ENCODE results near the gene DNAJC22. TPM values are rescaled to one million over a fixed set of nuclear protein-coding genes. Genes with fewer than 3 reads are reported as not detected.

The DNAJC22 gene
- total RNA-seq, 1 donor from 2014 or later, result 0.26 TPM

DNA sequence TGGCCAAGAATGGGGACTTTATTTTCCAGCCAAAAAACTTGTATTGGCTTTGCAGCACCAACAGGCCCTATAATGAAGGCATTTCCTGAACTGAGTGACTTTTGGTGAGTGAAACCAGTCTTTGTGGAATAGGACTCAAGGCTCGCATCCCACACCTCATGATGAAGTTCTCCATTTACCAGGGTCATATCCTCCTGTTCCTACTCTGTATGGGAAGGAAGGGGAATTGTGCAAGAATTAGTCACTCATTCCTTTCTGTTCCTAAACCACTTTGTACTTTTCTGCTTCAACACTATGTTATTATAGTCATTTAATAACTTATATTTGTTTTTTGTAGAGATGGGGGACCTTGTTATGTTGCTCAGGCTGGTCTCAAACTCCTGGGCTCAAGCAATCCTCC is 18.3 kb downstream of the DNAJC22 start:
- no peaks in the 10 kb centered on the region for H3K36me3 ChIP-seq (ENCODE audit: control insufficient read depth, insufficient read depth, low read length)
- TF ChIP-seq CTCF (IDR thresholded peaks at IDR 0.05; ENCODE audit: insufficient read depth, low read length, severe bottlenecking), result no peak
- no peaks in the 10 kb centered on the region for H3K27me3 ChIP-seq (ENCODE audit: control insufficient read depth, insufficient read depth, low read length)
- DNase-seq (ENCODE audit: low read depth) (peak; percentile 89), FAIRE-seq (no peak)
- H3K4me3 ChIP-seq (ENCODE audit: low read depth, low read length), result no peak overlapping the region

DNA sequence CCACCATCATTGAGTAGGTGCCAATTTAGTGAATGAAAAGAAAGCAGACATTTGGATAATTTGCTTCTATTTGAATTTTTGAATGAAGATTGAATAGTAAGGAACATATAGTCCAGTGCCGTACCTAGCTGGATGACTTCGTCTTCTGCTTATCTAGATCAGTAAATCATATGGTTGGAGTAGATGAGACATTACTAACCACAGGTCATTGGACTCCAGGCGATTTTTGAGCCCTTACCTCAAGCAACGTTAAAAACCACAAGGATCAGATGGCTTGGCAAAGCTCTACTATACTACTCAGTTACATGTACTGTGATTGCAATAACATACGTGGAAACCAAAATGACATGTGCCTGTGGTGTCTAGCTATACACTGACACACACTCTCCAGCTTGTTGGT is 18.9 kb downstream of the DNAJC22 start:
- peaks cover under 1% of the 10 kb centered on the region for H3K36me3 ChIP-seq (ENCODE audit: control insufficient read depth, insufficient read depth, low read length)
- FAIRE-seq (no peak), DNase-seq (ENCODE audit: low read depth) (peak; percentile 83)
- no peak for TF ChIP-seq CTCF (IDR thresholded peaks at IDR 0.05; ENCODE audit: insufficient read depth, low read length, severe bottlenecking)
- H3K27me3 ChIP-seq (ENCODE audit: control insufficient read depth, insufficient read depth, low read length), result no peaks in the 10 kb centered on the region
- H3K4me3 ChIP-seq (ENCODE audit: low read depth, low read length), result no peak overlapping the region

DNA sequence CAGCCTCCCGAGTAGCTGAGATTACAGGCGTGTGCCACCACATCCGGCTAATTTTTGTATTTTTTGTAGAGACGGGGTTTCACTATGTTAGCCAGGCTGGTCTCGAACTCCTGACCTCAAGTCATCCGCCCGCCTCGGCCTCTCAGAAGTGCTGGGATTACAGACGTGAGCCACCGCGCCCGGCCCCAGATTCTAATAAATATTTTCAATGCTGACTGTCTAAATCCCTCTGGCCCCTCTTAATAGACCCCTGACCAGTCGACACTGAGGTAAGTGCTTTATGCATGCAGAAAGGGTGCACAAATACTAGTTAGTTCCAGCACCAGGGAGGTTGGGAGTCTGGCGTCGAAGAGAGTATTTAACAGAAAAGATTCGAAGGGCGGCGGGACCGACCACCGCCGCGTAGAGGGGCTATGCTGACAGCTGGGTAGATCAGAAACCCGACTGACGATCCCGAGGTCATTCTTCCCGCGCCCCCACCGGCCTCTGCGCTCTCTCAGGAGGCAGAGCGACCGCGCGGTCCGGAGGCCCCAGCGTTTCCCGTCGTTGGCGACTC is 19.5 kb downstream of the DNAJC22 start:
- Histone ChIP-seq H3K27me3 (ENCODE audit: control insufficient read depth, insufficient read depth, low read length) (no peaks in the 10 kb centered on the region), H3K36me3 (ENCODE audit: control insufficient read depth, insufficient read depth, low read length) (peaks cover 1% of the 10 kb centered on the region), H3K4me3 (ENCODE audit: low read depth, low read length) (peak overlapping the region; percentile 90)
- no peak for DNase-seq (ENCODE audit: low read depth)
- no peak for FAIRE-seq
- TF ChIP-seq CTCF (IDR thresholded peaks at IDR 0.05; ENCODE audit: insufficient read depth, low read length, severe bottlenecking), result no peak

DNA sequence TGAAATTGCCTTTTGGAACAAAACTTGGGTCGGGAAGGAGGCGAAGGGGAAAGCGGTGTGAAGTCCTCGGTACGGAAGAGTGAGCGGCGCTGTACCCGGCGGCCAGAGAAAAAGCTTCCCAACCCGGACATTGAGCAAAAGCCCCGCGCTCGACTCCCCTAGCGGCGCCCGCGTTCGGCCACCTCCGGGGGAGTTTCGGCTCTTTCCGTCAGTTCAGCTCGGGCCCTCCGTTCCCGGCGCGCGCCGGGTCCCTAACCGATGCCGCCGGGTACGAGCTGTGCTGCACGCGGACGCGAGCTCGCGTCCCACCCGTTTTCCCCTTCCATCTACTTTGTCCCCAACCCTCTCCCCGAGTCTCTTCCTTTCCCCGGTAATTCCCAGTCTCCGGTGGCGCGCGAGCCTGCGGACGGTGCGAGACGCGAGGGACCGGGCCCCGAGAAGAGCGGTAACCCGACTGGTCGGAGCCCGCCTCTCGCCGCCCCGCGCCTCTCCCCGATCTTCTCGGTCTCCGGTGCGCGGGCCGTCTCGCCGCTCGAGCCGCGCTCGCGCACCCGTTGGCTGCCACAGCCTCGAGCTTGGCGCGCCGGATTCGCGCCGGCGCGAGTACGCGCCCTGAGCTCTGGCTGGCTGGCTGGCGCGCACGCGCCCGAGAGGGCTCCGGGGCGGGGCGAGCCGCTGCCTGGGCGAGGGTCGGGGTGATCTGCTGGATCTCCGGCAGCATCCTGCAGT is 20.1 kb downstream of the DNAJC22 start:
- Histone ChIP-seq H3K4me3 (ENCODE audit: low read depth, low read length) (peak overlapping the region; percentile 90), H3K27me3 (ENCODE audit: control insufficient read depth, insufficient read depth, low read length) (no peaks in the 10 kb centered on the region), H3K36me3 (ENCODE audit: control insufficient read depth, insufficient read depth, low read length) (peaks cover 1% of the 10 kb centered on the region)
- TF ChIP-seq CTCF (IDR thresholded peaks at IDR 0.05; ENCODE audit: insufficient read depth, low read length, severe bottlenecking), result peak; percentile 44
- DNase-seq (ENCODE audit: low read depth) (peak; percentile 82), FAIRE-seq (no peak)

GRCh38 chr12:49367381-49368239 is 20.9 kb downstream of the DNAJC22 start, which contains the start of gene SPATS2:
SPATS2 (plus strand) TSS chr12:49367462; CDS start chr12:49461013, 93,551 bp downstream.
- Histone ChIP-seq H3K27me3 (ENCODE audit: control insufficient read depth, insufficient read depth, low read length) (no peaks in the 10 kb centered on the region), H3K4me3 (ENCODE audit: low read depth, low read length) (peak within 1 kb of the TSS; percentile 90), H3K36me3 (ENCODE audit: control insufficient read depth, insufficient read depth, low read length) (peaks cover 1% of the 10 kb centered on the region)
- TF ChIP-seq CTCF (IDR thresholded peaks at IDR 0.05; ENCODE audit: insufficient read depth, low read length, severe bottlenecking), result no peak
- FAIRE-seq (no peak), DNase-seq (ENCODE audit: low read depth) (peak; percentile 31)
